K562 (cell line): ENCODE data around the gene KLHL12. TPM values are rescaled to one million over a fixed set of nuclear protein-coding genes. Genes with fewer than 3 reads are reported as not detected.

Source experiments
- GTF2F1 ChIP-seq: IDR thresholded peaks from 2 replicates; pipeline ENCODE4 v1.6.1; 2011; ENCODE audit warnings: low read depth, low read length, improper control_type of control experiment
- HNRNPL ChIP-seq: fragments of 200-400 bp; formaldehyde crosslinking; IDR thresholded peaks from 2 replicates; pipeline ENCODE4 v1.6.1; 2017; ENCODE audit warnings: low read depth, mild to moderate bottlenecking, low read length
- KDM1A ChIP-seq, 2 experiments: fragments of 450-650 bp; IDR thresholded peaks; 2 replicates each; pipeline ENCODE4 v1.6.1; 2016; ENCODE audit warnings: mild to moderate bottlenecking in 2 of 2
- RBBP5 ChIP-seq: fragments of 200-600 bp; sonication (generic); IDR thresholded peaks from 2 replicates; pipeline ENCODE4 v1.6.1; 2012; ENCODE audit warnings: borderline replicate concordance, mild to moderate bottlenecking, low read length, control low read depth, inconsistent platforms; ENCODE audit not compliant: insufficient read depth, poor library complexity, severe bottlenecking
- RCOR1 ChIP-seq, 2 experiments: IDR thresholded peaks; 2 replicates each; pipeline ENCODE4 v1.6.1; 2012; ENCODE audit warnings: low read depth in 2 of 2, low read length in 2 of 2, borderline replicate concordance in 1 of 2, improper control_type of control experiment in 1 of 2
- TEAD4 ChIP-seq, 2 experiments: sonication (generic) in 1 of 2; formaldehyde crosslinking in 1 of 2; IDR thresholded peaks; 2 replicates each; pipeline versions ENCODE4 v1.6.1 to v1.8.0; 2012 to 2022; ENCODE audit warnings: borderline replicate concordance in 1 of 2, inconsistent platforms in 1 of 2, low read length in 1 of 2, mild to moderate bottlenecking in 1 of 2, missing genetic modification reagents in 1 of 2
- TGIF2 ChIP-seq: sonication (generic); formaldehyde crosslinking; IDR thresholded peaks from 2 replicates; pipeline ENCODE4 v1.8.1; 2022; ENCODE audit warnings: mild to moderate bottlenecking, missing genetic modification reagents, moderate library complexity
- ZBTB43 ChIP-seq: sonication (generic); formaldehyde crosslinking; IDR thresholded peaks from 2 replicates; pipeline ENCODE4 v1.8.0; 2023; ENCODE audit warnings: mild to moderate bottlenecking, missing genetic modification reagents
- ZBTB7A ChIP-seq: IDR thresholded peaks from 2 replicates; pipeline ENCODE4 v1.6.1; 2011; ENCODE audit warnings: low read depth, mild to moderate bottlenecking, low read length, moderate library complexity, borderline replicate concordance; ENCODE audit not compliant: control insufficient read depth
- ZNF174 ChIP-seq: fragments of 250-450 bp; sonication (Bioruptor Pico); IDR thresholded peaks from 2 replicates; pipeline ENCODE4 v1.4.0; 2020; ENCODE audit warnings: mild to moderate bottlenecking
- ZNF274 ChIP-seq: IDR thresholded peaks from 2 replicates; pipeline ENCODE4 v1.6.1; 2011; ENCODE audit warnings: low read depth, mild to moderate bottlenecking, low read length, moderate library complexity, borderline replicate concordance
- ZNF407 ChIP-seq: fragments of 450-650 bp; IDR thresholded peaks from 2 replicates; pipeline ENCODE4 v1.6.1; 2016; ENCODE audit warnings: low read depth
- polyA plus RNA-seq, 8 experiments: library from polyadenylated mRNA; depleted of rRNA in 4 of 8; stranded (reverse) in 5 of 8; unstranded in 3 of 8; fragments of >200 nt; fragmentation: Nextera tagmentation in 2 of 8; fragmentation: Illumina TruSeq in 1 of 8; extraction: Ambion mirVana in 2 of 8; extraction: Trizol in 1 of 8; gene quantifications; 2 replicates each; pipeline versions ENCODE4 v1.2.1 to v1.2.3, GENCODE V29; 2011 to 2014; ENCODE audit warnings: inconsistent platforms in 1 of 8, missing spikeins in 1 of 8
- total RNA-seq, 7 experiments: library from RNA; depleted of rRNA in 6 of 7; stranded (reverse); fragments of >200 nt in 6 of 7; fragmentation: Illumina TruSeq in 2 of 7; extraction: Trizol in 2 of 7; gene quantifications; 2 replicates each; pipeline versions ENCODE4 v1.2.1 to v1.2.3, GENCODE V29; 2011 to 2021; ENCODE audit warnings: low replicate concordance in 1 of 7
- TF ChIP-seq, protein P1 (sequence below): fragments of 200-800 bp; sonication (Bioruptor generic); IDR thresholded peaks from 2 replicates; pipeline ENCODE4 v1.6.1; 2017; ENCODE audit warnings: missing genetic modification characterization, missing compliant biosample characterization

KLHL12 gene
- total and polyA plus RNA-seq, 9 of the 15 experiments (the other 6 are each of a cell fraction or from before 2014, with no cell fraction given) = 23.1 to 85.1 (median 35.0) TPM

DNA sequence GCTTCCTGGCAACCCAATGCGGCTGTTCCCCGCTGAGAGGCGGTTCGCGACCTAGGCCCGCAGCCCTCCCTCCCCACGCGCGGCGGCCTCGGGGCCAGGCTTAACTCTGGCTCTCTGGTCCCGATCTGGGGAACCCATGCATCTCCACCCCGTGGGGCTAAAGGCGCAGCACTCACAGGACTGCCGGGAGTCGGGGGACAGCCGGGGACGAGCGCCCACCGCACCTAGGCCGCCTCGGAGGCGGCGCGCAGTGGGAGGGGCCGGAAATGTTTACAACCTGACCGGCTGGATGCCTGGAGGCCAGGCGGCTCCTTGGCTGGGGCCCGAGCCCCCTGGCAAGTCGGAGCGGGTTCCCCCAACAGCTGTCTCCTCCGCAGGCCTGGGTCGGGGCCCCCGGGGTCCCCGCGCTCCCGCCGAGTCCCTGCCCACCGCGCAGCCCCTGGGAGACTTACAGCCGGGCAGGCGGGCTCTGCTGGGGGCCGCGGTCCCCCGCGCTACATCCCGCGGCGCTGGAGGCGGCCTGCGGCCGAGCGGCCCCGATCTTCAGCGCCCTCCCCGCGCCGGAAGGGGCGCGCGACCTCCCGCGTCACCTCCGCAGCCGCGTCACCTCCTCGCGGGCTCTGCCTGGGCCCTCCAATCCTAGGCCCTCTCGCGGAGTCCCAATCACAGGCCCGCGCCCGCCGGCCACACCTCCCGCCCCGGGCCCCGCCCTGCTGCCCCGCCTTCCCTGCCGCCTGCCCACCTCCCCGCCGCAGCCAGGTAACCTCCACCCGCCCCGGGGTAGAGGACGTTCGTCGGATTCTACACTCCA is 30.9 kb upstream of the KLHL12 start, which contains the start of gene ADIPOR1 (continued):
- no peak for TF ChIP-seq ZNF407
- TF ChIP-seq RCOR1 (IDR thresholded peaks at IDR 0.05; ENCODE audit: borderline replicate concordance in 1 of 2, low read depth in 2 of 2, low read length in 2 of 2) = 0 out of 4 replicates have a peak, but pooled peaks of 1 of the 2 experiments have one; percentile 20
- no peak for TF ChIP-seq ZNF174 (CRISPR knock-in tag)
- 0 out of 2 replicates have a peak, but pooled peaks have one; percentile 13 for TF ChIP-seq ZBTB43
- no peak for TF ChIP-seq ZNF274
- TF ChIP-seq RBBP5 = peak; percentile 96
- no peak for TF ChIP-seq KDM1A (IDR thresholded peaks at IDR 0.05)
- 0 out of 2 replicates have a peak, but pooled peaks have one; percentile 1 for TF ChIP-seq HNRNPL
- TF ChIP-seq GTF2F1 = no peak
- TF ChIP-seq, protein P1, sequence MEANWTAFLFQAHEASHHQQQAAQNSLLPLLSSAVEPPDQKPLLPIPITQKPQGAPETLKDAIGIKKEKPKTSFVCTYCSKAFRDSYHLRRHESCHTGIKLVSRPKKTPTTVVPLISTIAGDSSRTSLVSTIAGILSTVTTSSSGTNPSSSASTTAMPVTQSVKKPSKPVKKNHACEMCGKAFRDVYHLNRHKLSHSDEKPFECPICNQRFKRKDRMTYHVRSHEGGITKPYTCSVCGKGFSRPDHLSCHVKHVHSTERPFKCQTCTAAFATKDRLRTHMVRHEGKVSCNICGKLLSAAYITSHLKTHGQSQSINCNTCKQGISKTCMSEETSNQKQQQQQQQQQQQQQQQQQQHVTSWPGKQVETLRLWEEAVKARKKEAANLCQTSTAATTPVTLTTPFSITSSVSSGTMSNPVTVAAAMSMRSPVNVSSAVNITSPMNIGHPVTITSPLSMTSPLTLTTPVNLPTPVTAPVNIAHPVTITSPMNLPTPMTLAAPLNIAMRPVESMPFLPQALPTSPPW (CRISPR knock-in tag) = peak; percentile 89
- TF ChIP-seq TGIF2 = 0 out of 2 replicates have a peak, but pooled peaks have one; percentile 8
- peak; percentile 92; the same call in 1 of the 2 replicates for TF ChIP-seq ZBTB7A
- TF ChIP-seq TEAD4 (IDR thresholded peaks at IDR 0.05; ENCODE audit: low read length) = no peak
- TF ChIP-seq TEAD4 (CRISPR knock-in tag; IDR thresholded peaks at IDR 0.05; ENCODE audit: borderline replicate concordance) = peak; percentile 16; the same call in 1 of the 2 replicates
